ENCODE results near the gene SCIN.

The SCIN gene

DNA sequence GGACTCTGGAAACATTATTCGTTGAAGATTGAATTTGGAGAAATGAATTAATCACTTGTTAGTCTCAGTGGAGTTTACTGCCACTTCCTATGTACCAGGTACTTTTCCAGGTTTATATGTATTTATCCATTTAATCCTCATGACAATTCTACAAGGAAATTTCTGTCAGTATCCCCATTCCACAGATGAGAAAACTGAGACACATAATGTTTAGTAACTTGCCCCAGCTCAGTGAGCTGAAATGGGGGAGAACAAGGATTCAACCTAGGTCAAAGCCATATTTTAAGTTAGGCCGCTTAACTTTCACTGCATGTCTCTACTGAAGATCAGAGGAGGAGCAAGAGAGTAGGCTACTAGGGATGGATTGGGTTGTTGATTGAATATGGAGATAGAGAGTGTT, 4.6 kb upstream of the SCIN start:
- TF ChIP-seq SIN3A (IDR thresholded peaks at IDR 0.05; ENCODE audit: borderline replicate concordance, insufficient read depth, low read length), result no peak
- no peak for TF ChIP-seq REST (IDR thresholded peaks at IDR 0.05; ENCODE audit: insufficient read depth in 1 of 2, low read depth in 2 of 2, low read length in 2 of 2)
- no peak for TF ChIP-seq FOXP2 (optimal IDR thresholded peaks at IDR 0.05; ENCODE audit: borderline replicate concordance, extremely low read depth, extremely low read length, insufficient read depth)
- no peak for TF ChIP-seq TAF1 (IDR thresholded peaks at IDR 0.05; ENCODE audit: borderline replicate concordance, insufficient read depth, low read length)
- no peak for TF ChIP-seq POLR2AphosphoS5 (IDR thresholded peaks at IDR 0.05; ENCODE audit: low read depth, low read length)

DNA sequence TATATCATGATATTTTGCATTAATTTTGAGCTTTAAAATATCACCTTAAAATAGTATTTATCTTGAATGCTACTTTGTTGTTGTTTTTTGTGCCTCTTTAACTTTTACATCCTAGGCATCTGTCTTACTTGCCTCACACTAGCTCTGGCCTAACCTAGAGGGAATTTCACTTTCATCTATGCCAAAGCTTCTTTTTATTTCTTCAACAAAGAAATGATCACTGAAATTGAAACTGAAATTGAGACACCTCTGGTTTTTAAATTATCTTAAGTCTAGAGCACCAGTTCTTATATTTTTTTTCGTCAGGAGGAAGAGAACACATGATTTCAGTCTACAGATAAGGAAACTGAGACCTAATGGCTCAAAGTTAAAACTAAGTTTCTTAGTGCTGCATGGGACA, 3.5 kb upstream of the SCIN start:
- no peak for TF ChIP-seq SIN3A (IDR thresholded peaks at IDR 0.05; ENCODE audit: borderline replicate concordance, insufficient read depth, low read length)
- TF ChIP-seq POLR2AphosphoS5 (IDR thresholded peaks at IDR 0.05; ENCODE audit: low read depth, low read length), result no peak
- TF ChIP-seq TAF1 (IDR thresholded peaks at IDR 0.05; ENCODE audit: borderline replicate concordance, insufficient read depth, low read length), result no peak
- TF ChIP-seq REST (IDR thresholded peaks at IDR 0.05; ENCODE audit: insufficient read depth in 1 of 2, low read depth in 2 of 2, low read length in 2 of 2), result no peak
- no peak for TF ChIP-seq FOXP2 (optimal IDR thresholded peaks at IDR 0.05; ENCODE audit: borderline replicate concordance, extremely low read depth, extremely low read length, insufficient read depth)

- TF ChIP-seq TAF1 (IDR thresholded peaks at IDR 0.05; ENCODE audit: borderline replicate concordance, insufficient read depth, low read length) (no peak), REST (IDR thresholded peaks at IDR 0.05; ENCODE audit: insufficient read depth in 1 of 2, low read depth in 2 of 2, low read length in 2 of 2) (no peak), SIN3A (IDR thresholded peaks at IDR 0.05; ENCODE audit: borderline replicate concordance, insufficient read depth, low read length) (no peak), FOXP2 (optimal IDR thresholded peaks at IDR 0.05; ENCODE audit: borderline replicate concordance, extremely low read depth, extremely low read length, insufficient read depth) (no peak), POLR2AphosphoS5 (IDR thresholded peaks at IDR 0.05; ENCODE audit: low read depth, low read length) (no peak)
Measured at GRCh38 chr7:12569673-12570072, 847 bp upstream of the SCIN start.

DNA sequence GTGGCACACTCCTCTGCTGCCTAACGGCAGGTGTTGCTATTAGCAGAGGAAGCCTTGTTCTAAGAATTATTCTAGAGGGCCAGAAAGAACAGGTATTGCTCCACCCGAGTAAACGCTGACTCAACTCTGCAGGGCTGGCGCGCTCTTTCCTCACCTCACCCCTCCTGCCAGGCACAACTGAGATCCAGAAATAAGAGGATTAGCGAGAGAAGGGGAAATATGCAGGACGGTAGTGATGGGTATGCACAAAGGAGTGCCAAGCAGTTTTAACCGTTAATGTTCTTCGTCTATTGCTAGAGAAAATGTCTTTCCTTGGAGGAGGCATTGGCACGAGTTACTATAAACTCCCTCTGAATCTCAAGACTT, 369 bp upstream of the SCIN start:
- TF ChIP-seq FOXP2 (optimal IDR thresholded peaks at IDR 0.05; ENCODE audit: borderline replicate concordance, extremely low read depth, extremely low read length, insufficient read depth) (no peak), SIN3A (IDR thresholded peaks at IDR 0.05; ENCODE audit: borderline replicate concordance, insufficient read depth, low read length) (no peak), TAF1 (IDR thresholded peaks at IDR 0.05; ENCODE audit: borderline replicate concordance, insufficient read depth, low read length) (no peak), REST (IDR thresholded peaks at IDR 0.05; ENCODE audit: insufficient read depth in 1 of 2, low read depth in 2 of 2, low read length in 2 of 2) (no peak), POLR2AphosphoS5 (IDR thresholded peaks at IDR 0.05; ENCODE audit: low read depth, low read length) (no peak)

GRCh38 chr7:12571691-12572090, 1.2 kb downstream of the SCIN start:
- TF ChIP-seq SIN3A (IDR thresholded peaks at IDR 0.05; ENCODE audit: borderline replicate concordance, insufficient read depth, low read length), result no peak
- TF ChIP-seq REST (IDR thresholded peaks at IDR 0.05; ENCODE audit: insufficient read depth in 1 of 2, low read depth in 2 of 2, low read length in 2 of 2), result no peak
